Activated T-cell treated with anti-CD3 and anti-CD28 coated beads, Interleukin-2, amount 50 U/mL, for 1 hour (primary cell): ENCODE data around the gene TMEM44.

Experiments used
- DNase-seq: peaks from one replicate; pipeline ENCODE4 v3.0.0-alpha.2; 2020

The TMEM44 gene, protein sequence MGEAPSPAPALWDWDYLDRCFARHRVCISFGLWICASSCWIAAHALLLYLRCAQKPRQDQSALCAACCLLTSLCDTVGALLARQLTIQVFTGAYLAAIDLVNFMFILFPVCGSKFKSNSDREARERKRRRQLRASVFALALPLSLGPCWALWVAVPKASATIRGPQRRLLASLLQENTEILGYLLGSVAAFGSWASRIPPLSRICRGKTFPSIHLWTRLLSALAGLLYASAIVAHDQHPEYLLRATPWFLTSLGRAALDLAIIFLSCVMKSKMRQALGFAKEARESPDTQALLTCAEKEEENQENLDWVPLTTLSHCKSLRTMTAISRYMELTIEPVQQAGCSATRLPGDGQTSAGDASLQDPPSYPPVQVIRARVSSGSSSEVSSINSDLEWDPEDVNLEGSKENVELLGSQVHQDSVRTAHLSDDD

DNA sequence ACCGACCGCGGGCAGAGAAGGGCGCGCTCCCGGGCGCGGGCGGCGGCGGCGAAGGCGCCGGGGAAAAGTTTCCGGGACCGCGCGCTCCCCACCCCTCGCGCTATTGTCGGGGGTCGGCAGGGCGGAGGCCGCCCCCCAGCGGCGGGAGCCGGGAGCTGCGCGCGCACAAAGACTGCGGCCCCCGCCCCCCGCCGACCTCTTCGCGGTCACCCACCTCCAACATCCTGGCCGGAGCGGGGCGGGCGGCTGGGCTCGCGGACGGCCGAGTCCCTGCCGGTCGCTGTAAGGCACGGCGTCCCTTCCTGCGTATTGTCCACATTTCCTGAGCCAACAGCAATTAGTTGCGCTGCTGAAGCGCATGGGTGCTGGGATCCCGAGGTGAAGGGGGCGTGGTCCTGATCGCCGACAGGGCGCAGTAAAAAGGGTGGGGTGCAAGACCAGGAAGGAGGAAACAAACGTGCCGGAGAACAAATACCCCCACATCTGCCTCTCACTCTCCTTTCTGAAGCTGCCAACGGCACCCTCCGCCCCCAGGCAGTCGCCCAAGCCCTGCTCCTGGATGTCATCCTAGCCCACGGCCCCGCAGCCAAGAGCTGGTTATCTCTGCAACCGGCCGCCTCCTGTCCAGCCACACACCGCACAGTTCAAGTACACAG, at the start of gene TMEM44:
TSS of gene TMEM44 (minus strand) at position 71 of the 656 bp plus-strand sequence. CDS start 204 bp downstream, outside the sequence.
- DNase-seq = peak; percentile 72

DNA sequence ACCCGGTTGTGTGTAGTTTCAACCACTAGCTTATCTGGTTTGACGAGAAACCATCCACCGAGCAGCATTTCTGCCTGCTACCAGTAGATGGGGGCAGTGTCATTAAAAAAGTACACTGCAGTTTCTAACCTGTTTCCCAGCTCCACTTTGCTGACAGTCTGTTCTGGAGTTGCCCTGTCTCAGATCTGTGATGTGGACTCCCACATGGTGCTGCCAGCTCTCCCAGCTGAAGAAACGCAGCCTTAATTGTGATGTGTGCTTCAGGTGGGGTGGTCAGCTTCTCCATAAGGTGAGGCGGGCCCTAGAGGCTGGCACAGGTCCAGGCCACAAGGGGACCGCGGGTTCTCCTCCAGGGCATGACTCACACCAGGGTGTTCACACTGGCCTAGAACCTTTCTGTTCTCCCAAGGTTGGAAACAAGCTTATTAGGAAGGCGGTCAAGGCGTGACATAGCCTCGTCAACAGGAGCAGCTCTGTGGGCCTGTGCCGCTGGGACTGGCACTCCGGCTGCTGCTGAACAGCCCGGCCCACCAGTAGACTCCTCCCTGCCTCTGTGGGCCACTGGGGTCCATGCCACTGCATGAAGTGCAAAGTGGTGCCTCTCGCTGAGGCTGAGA, 49.6 kb upstream of the TMEM44 start:
- DNase-seq = peak; percentile 64

DNA sequence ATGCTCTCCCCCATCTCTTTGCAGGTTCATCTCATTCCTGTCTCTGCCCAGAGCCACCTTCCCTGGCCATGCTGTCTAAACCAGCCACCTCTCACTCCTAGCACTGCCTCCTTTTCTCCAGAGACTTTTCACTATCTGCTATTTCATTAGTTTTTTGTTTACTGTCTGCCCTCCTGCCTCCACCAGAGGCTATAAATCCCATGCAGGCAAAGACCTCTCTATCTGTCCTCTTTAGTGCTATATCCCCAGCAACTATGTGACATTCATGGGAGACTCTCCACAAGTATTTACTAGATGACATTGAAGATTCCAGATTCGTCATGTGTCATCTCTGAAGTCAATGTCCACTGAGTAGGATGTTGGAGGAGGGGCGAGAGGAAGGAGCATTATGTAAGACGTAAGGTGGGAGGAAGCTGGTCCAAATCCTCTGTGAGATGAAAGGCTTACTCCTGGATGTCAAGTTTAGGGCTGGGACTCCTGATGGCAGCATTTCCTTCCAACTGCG, 49.0 kb upstream of the TMEM44 start:
- no peak for DNase-seq

DNA sequence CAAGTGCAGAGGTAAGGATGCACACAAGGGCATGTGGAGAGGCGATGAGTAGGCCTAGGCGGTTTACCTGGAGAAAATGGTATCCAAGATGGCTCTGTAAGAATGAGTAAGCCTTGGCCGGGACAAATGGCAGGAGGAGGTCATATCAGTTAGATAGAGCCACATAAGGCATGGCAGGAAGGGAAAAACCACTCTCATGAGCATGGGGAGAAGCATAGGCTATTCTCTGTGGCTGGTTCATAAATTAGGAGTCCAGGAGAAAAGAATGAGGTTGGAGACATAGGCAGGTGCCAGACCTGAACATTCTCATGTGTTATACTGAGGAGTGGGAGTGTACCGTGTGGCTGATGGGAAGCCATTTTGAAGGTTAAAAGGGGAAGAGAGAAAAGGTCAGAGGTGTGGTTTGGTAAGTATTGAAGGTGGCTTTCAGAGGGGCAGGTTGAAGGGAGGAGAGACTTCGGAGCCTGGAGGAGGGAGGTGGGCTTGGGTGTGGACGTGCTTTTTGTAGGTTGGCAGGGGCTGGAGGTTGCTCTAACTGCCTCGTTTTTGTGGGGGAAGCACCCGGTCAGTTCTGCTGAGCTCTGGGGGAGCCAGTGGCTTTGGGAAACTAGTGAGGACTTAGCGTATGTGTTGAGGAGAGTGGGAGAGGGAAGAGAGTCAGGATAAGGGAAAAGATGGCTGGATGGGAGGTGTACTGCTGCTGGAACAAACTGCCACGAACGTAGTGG, 47.8 kb upstream of the TMEM44 start:
- no peak for DNase-seq

DNA sequence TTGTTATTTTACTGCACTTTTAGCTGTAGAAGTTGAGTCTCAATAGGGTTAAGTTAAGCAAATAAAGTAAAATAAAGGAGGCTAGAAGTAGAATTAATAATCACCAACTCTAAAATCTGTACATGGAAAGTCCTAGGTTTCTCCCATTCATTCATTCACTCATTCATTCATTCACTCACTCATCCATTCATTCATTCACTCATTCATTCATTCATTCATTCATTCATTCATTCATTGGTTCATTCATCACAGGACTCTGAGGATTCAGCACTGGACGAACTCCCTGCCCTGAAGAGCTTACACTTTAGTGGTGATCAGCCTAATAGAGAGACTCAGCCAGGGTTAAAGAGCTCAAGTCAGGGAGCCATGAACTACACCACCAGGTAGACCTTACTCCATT, 43.3 kb upstream of the TMEM44 start:
- no peak for DNase-seq

DNA sequence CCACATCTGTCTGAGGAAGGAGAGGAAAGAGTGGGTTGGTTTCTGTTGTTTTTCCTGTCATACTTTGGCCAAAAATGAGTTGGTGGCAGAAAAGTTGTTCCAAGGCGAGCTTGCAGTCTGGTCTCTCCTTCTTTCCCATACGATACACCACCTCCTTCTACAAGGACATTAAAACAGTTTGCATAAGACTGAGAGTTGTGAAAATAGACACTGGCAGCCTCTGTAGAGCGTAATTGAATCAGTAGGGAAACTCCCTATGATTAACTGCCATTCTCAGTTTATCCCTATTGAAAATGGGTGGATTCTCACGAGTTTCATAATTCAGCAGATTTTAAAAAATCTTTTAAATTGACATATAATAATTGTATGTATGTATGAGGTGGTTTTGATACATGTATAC, 42.5 kb upstream of the TMEM44 start:
- no peak for DNase-seq

DNA sequence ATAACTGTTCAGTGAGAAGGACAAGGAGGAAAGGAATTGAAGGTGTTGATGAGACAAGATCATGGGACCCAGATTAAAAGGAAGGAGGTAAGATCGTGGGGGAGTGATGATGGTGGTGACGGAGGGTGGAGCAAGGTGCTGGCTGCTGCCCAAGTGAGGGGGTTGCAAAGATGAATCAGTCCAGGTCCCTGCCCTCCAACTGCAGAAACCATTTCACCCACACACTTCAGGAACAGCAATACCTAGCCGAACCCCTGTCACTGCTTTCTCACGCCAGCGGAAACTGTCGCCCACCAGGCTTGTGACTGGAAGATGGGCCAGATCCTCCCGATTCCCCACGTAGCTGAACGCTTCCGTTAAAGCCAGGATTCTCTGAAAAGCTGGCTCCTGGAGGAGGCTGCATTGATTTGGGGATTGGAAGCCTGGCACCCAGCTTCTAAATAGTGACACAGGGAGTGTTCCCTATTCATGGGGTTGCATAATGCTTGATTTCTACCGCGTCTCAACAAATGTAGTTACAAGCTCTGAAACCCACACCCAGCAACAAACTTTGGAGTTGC, 41.9 kb upstream of the TMEM44 start:
- DNase-seq = no peak

DNA sequence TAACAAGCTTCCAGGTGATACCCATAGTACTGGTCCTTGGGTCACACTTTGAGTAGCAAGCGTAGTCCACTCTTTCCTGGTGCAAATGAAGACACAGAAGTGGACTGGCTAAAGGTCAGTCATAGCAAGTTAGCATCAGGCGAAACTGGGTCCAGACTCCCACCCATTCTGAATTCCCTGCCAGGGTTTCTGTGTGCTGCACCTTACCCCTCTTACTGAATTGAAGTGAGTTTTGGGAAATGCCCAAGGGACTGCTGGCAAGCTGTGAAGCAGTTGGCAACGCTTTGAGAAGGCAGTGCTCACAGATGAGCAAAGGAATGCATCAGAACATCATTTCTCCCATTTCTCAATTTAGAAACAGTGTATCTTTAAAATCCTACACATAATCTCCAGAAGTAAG, 40.5 kb upstream of the TMEM44 start:
- no peak for DNase-seq

DNA sequence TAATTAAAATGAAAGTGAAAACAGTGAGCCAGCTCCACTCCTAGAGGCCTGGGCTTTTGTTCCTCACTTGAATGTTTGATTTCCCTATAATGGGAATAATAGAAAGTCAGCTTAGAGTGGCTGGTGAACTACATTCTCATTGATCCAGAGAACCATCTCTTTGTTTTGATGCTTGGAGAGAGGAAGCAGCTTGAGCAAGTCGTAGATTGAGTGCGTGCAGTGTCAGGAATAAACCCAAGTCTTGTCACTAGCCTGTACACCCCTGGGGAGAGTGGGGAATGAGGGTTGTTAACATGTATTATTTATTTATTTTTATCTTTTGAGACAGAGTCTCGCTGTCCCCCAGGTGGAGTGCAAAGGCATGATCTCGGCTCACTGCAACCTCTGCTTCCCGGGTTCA, 39.7 kb upstream of the TMEM44 start:
- DNase-seq = no peak

DNA sequence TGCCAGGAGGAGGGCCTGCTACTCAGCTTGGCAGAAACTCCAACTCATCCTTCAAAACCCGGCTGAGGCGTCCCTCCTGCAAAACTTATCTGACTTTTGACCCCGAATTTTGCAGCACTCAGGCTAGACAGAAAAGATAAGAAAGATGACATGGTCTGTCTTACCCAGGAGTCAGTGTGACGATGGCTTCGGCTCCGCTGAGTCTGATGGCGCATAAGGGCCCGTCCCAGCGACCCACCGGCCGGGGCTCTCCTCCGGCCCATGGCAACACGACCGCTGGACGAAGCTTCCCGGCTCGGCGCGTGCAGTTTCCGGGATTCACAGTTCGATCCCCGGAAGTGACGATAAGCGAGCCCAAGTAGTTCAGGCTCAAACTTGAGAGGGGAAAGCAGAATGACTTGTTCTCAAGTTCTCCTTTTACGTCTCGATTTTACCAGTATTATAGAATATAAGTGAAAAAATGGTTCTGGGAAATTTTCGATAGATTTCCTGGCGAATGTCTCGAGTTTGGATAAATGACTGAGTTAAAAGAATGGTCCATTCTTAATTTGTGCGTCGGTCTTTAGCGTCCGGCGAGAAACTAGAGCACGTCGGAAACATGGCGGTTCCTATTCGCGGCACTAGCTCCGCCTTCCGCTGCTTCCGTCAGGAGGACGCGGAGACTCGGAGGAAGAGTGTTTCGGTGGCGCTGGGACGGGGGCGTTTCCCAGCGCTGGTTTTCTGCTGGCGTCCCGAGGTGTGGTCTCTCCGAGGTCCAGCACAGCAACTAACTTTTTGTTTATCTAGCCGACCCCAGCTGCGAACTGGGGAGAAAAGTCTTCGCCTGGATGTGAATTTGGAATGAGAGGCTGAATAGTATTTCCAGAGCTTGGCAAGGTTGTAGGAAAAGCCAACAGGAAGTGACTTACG, 38.9 kb upstream of the TMEM44 start, which contains the start of gene LSG1:
TSS of gene LSG1 (minus strand) at position 292 of the 909 bp plus-strand sequence. CDS start at position 263, 29 bp downstream.
- peak; percentile 87 for DNase-seq

DNA sequence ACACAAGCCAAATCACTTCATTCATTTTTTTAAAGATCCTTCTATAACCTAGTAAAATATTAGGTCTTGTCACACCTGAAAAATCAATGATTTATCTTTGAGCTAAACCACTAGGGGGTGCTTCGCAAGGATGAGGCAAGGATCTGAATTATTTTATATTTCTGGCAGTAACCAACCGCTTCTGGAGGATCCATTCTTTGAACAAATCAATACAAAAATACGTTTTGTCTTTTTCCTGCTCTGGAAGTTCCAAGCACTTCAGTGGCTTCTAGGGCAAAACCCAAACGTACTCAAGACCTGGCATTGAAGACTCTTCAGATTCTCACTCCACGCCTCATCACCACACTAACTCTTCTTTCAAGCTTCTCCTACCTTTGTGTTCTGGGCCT, 38.3 kb upstream of the TMEM44 start:
- no peak for DNase-seq

DNA sequence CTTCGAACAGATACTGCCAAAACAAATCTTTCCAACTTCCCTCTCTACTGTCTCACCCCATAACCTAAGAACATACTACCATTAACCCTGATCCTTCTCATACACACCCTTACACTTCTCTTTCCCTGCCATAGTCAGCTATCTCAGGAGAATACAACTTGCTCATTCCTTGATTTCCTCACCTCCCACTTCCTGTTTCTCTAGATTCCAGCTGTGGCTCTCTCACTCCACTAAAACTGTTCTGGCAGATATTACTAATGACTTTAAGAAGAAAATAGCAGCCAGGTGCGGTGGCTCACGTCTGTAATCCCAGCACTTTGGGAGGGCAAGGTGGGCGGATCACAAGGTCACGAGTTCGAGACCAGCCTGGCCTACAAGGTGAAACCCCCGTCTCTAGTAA, 34.1 kb upstream of the TMEM44 start:
- no peak for DNase-seq

DNA sequence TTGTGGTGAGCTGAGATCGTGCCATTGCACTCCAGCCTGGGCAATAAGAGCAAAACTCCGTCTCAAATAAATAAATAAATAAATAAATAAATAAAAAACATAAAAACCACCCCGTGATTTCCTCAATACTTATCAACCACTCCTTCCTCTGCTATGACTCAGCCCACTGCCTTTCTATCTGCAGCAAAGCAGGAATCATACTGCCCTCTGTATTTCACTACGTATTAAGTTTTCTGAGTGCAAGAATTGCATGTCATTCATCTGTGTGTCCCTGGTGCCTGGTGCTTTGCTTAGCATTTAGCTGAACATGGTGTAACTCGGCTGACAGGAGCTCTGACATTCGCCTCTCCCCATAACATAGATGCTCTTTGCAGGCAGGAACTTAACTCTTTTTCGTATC, 31.6 kb upstream of the TMEM44 start:
- no peak for DNase-seq

DNA sequence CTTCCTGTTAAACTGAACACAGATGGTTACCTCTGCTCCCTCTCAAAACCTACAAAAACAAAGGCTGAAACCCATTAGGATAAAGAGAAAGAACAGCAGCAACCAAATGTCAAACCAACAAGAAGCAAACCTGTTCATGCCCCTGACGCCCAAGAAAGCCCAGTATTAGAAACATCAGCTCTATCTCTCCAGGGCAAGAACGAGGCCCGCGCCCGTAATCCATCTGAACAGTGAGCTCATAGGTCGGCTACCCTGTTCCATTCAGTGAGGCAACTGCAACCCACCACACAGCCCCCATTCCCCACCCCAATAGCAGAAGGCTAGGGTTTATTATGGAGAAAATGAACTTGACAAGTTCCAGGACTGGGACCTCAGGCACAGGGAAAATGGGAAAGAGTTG, 28.7 kb upstream of the TMEM44 start:
- DNase-seq = no peak

DNA sequence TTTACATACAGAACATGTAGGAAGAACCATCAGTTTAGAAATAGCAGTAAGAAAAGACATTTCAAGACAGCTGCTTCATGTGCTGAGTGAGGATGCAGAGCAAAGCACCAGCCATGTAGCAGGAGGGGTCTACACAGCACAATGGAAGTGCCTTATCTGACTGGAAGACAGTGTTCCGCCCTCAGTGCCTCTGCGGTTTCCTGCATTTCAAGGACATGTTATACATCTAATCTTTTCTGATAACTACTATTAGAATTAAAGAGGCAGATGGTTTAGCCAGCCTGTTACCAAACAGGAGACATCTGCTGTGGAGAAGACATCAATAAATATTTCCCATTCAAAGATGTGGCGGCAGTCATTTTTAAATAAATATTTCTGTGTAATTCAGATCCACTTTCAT, 28.2 kb upstream of the TMEM44 start:
- no peak for DNase-seq

DNA sequence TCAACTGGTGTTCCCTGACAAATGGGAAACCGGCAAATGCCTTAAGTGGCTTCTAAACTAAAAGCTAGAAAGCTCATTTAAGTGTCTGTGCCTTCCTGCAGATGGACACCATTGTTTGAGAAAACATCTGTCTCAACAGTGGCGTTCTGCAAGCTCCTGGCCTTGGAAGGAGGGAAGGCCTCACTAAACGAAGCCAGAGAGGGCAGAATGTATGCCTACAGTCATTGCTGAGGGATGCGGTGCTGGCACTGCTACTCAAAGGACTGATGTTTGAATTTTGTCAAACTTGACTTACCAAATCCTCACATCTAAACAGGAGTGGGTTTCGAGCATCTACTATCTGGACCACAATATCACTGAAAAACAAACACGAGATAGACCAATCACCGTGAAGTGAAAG, 26.6 kb upstream of the TMEM44 start:
- DNase-seq = no peak

DNA sequence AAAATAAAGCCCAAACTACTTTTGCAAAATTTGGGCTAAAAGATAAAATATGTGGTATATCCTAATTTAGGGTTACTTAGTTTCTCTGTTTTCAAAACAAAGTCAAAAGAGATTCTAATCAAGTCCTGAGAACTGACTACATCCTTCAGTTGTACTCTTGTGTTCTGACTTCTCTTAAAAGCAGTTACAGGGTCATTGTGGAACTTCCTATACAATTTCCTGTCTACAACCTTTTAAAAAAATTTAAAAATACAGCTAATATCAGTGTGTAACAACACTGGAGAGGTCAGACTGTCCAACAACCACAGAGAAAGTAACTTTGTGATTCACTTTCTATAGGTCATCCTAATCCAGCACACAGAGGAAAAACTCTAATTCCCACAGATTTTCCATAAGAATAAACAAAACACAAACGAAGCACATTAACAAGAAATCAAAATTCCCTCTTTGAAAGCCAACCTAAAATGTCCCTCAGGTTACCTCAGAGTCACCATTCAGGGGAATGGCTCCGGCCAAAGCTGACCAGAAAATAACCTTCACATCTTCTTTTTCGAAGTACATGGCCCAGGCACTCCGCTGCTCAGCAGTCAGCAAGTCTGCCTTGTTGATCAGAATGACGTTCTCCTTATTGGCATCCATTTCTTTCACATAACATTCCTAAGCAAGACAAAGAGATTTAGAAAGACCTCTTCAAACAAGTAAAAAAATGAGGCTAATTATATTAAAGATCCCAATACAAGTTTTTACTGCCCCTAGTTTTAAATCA, 25.4 kb upstream of the TMEM44 start:
- DNase-seq = no peak

DNA sequence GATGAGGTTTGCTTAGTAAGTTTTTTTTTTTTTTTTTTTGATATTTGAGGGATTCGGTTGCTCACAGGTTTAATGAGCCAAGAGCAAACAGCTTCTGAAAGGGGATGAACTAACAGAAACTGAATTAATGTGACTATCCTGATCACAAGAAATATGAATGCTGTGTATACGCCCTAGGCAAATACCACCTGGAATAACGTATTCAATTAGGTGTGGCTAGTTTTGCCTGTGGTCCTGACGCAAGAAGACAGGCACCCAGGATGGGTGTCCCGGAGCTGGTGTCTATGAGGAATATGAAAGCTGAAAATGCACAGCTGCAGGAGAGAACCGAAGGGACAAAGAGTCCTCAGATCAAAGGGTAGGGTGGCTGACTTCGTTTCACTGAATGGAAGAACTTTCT, 24.2 kb upstream of the TMEM44 start:
- no peak for DNase-seq

DNA sequence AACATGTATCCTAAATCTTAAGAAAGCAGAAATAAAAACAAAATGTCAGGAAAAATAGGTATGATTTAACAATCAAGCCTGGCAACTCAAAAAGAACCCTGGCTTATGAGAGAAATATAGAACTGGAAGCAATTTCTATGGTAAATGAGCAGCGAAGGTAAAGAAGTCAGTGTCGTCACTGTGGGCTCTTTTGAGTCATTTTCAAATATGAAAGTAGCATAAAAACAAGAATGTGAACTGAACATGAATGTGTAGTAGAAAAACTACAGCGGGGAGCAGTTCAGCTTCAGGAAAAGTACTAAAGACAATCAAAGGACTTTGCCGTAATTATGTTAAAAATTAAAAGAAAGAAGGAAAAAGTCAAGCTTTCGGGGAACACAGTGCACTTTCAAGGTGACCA, 21.2 kb upstream of the TMEM44 start:
- DNase-seq = no peak

DNA sequence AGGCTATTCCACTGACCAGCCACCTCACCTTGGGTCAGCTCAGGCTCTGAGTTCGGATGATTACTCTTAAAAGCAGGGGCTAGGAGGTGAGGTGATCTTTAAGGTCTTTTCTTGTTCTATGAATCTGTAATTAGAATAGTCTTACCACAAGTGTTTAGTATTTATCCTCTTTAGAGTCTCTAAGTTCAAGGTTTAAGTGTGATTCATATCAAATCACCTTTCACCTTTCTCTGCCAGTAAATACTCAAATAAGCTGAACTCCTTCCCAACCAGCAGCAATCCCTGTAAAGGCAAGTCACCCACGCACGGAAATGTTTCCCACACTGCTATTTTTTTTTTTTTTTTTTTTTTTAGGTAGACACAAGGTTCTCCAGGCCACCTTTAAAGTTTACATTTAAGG, 14.5 kb upstream of the TMEM44 start:
- no peak for DNase-seq

DNA sequence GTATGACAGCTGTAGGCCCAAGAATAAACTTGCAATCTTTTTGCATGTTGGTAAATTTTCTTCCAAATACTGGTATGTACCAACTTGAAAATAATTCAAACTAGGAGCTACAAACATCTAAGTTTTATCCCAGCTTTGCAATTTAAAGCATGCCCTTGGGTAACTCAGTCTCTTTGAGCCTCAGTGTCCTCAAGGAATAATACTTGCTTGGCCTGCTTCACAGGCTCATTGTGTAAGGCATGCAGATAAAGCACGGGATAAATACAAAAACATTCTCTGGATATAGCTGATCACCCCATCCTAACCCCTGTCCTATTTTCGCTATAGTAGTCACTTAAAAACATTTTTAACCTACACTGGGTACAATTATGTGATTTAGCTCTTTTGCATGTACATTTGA, 9.6 kb upstream of the TMEM44 start:
- no peak for DNase-seq
